Sigmoid colon (tissue), 7 donors: ENCODE results near the gene RARA. TPM values are rescaled to one million over a fixed set of nuclear protein-coding genes. Genes with fewer than 3 reads are reported as not detected.

ENCODE experiments used
- DNase-seq: peaks from one replicate; pipeline ENCODE4 v3.0.0-alpha.2; 2019
- H3K27ac ChIP-seq, 4 donors: fragments of 200-600 bp; sonication (generic); one replicate each; pipeline ENCODE4 v1.5.1; 2016 to 2019; ENCODE audit warnings: mild to moderate bottlenecking in 1 of 4
- H3K27me3 ChIP-seq, 3 donors: fragments of 200-600 bp; sonication (generic); one replicate each; pipeline ENCODE4 v1.5.1; 2019; ENCODE audit warnings: mild to moderate bottlenecking in 1 of 3
- H3K36me3 ChIP-seq, 4 donors: fragments of 200-600 bp; sonication (generic); one replicate each; pipeline ENCODE4 v1.5.1; 2016 to 2019
- H3K4me1 ChIP-seq, 4 donors: fragments of 200-600 bp; sonication (generic); one replicate each; pipeline ENCODE4 v1.5.1; 2017 to 2019
- H3K4me3 ChIP-seq, 4 donors: fragments of 200-600 bp; sonication (generic); one replicate each; pipeline ENCODE4 v1.5.1; 2017 to 2019; ENCODE audit warnings: mild to moderate bottlenecking in 2 of 4, moderate library complexity in 1 of 4
- H3K9me3 ChIP-seq, 4 donors: fragments of 200-600 bp in 3 of 4; sonication (generic) in 3 of 4; one replicate each; pipeline versions ENCODE4 v1.5.1 to v1.6.1; 2013 to 2019
- EP300 ChIP-seq, 4 donors: sonication (generic); formaldehyde crosslinking; IDR thresholded peaks; one replicate each; pipeline ENCODE4 v1.6.1; 2017; ENCODE audit warnings: antibody characterized with exemption in 4 of 4
- POLR2A ChIP-seq, 2 donors: fragments of 450-650 bp; IDR thresholded peaks; one replicate each; pipeline ENCODE4 v1.6.1; 2016; ENCODE audit warnings: antibody characterized with exemption in 2 of 2, mild to moderate bottlenecking in 2 of 2, moderate library complexity in 2 of 2
- POLR2AphosphoS5 ChIP-seq, 4 donors: sonication (generic); formaldehyde crosslinking; IDR thresholded peaks; one replicate each; pipeline ENCODE4 v1.6.1; 2017; ENCODE audit warnings: antibody characterized with exemption in 4 of 4
- WGBS, 2 donors: extraction: QIAGEN DNeasy Blood & Tissue Kit; methylation state at CpG; one replicate each; pipeline ENCODE4 v1.1.7; 2013; 5-methylcytosine and 5-hydroxymethylcytosine counted together
- intact Hi-C: fragments of 100-400 bp; cut with DNase I; formaldehyde crosslinking; loops from one replicate; pipeline ENCODE4 v1.15.1; 2023
- polyA plus RNA-seq, 3 donors: library from polyadenylated mRNA; stranded (reverse); fragments of 200-250 nt; gene quantifications; one replicate each; pipeline ENCODE4 v1.2.3, GENCODE V29; 2013
- total RNA-seq, 4 donors: library from RNA; depleted of rRNA; stranded (reverse); fragments of >200 nt; gene quantifications; one replicate each; pipeline ENCODE4 v1.1.0, GENCODE V29; 2016
- TF ChIP-seq, protein P1 (sequence below), 4 experiments: fragments of 450-650 bp in 3 of 4; fragments of 200-600 bp in 1 of 4; IDR thresholded peaks; one replicate each; pipeline ENCODE4 v1.5.1; 2016 to 2019; ENCODE audit warnings: antibody characterized with exemption in 4 of 4, mild to moderate bottlenecking in 3 of 4, moderate library complexity in 2 of 4
- donor health status: healthy with polysubstance abuse.
- donor health status: Bipolar disorder and iron deficiency.
- donor health status: healthy.

Gene RARA
- total and polyA plus RNA-seq, 7 donors: 15.8 to 29.6 (median 26.4) TPM

DNA sequence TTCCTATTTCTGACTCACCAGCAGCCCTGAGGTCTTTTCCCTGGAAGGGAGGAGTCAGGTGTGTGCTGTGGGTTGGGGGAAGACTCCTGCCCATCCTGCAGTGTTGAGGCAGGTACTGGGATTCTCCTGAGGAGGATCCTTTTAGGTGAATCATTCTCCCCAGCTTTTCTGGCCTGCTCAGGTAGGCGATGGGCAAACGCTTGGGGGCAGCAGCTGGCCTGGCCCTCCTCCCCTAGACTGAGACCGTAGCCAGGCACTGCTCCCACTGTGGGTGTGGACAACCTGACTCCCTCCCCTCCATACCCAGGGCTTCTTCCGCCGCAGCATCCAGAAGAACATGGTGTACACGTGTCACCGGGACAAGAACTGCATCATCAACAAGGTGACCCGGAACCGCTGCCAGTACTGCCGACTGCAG is 40.5 kb downstream of the RARA start:
- WGBS, 2 donors: 80 to 85% methylated on average over 10 of the region's 10 CpGs
- H3K4me1 ChIP-seq: peaks cover 0 to 80% (median 78%) of the 10 kb centered on the region in 4 donors
- TF ChIP-seq EP300 (IDR thresholded peaks at IDR 0.05): no peak
- H3K9me3 ChIP-seq: no peaks in the 10 kb centered on the region
- no peaks in the 10 kb centered on the region for H3K27me3 ChIP-seq
- peak overlapping the region; percentile 94 to 99 (median 96) for H3K27ac ChIP-seq
- peaks cover 8 to 41% (median 19%) of the 10 kb centered on the region in 4 donors for H3K36me3 ChIP-seq
- DNase-seq: no peak
- intact Hi-C loops: no loop called here
- no peak overlapping the region for H3K4me3 ChIP-seq

DNA sequence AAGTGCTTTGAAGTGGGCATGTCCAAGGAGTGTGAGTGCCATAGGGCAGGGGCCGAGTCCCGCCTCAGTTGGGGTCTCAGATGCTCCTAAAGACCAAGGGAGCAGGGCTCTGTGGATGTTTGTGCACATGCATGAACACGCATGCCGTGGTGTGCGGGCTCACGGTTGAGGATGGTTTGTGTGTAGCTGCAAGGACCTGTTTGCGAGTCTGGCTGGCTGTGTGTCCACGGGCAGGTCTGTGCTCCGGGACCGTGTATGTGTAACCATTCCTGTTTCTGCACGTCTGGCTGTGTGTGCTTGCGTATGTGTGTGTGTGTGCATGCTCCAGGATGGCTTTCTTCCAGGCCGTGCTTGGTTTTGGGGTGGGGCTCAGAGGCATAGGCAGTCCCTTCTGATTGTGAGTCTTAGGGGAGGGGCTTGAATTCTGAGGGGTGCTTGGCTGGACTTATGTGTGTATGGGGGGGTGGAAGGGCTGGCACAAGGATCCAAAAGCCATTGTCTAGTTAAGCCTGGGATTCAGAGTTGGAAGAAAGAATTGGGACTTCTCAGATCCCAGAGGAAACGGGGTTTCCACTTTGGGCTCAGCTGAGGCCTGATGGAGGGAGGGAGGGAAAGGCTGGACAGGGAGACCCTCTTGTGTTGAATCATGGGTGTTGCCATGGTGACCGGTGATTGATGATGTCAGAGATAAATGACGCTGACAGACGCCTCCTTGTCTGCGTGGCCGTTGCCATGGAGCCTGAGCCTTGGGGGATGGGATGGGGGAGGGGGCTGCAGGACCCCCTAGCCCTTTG is 41.1 kb downstream of the RARA start:
- intact Hi-C loops: loop anchor here (5.0 kb wide), 1 partner anchor 133 kb away; the partner anchor contains the start of gene WIPF2
- TF ChIP-seq, protein P1, sequence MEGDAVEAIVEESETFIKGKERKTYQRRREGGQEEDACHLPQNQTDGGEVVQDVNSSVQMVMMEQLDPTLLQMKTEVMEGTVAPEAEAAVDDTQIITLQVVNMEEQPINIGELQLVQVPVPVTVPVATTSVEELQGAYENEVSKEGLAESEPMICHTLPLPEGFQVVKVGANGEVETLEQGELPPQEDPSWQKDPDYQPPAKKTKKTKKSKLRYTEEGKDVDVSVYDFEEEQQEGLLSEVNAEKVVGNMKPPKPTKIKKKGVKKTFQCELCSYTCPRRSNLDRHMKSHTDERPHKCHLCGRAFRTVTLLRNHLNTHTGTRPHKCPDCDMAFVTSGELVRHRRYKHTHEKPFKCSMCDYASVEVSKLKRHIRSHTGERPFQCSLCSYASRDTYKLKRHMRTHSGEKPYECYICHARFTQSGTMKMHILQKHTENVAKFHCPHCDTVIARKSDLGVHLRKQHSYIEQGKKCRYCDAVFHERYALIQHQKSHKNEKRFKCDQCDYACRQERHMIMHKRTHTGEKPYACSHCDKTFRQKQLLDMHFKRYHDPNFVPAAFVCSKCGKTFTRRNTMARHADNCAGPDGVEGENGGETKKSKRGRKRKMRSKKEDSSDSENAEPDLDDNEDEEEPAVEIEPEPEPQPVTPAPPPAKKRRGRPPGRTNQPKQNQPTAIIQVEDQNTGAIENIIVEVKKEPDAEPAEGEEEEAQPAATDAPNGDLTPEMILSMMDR (IDR thresholded peaks at IDR 0.05): no peak
- TF ChIP-seq EP300 (IDR thresholded peaks at IDR 0.05): no peak
- no peak for TF ChIP-seq POLR2A (IDR thresholded peaks at IDR 0.05)
- no peak for TF ChIP-seq POLR2AphosphoS5 (IDR thresholded peaks at IDR 0.05)
- Histone ChIP-seq H3K27ac (peak overlapping the region; percentile 94 to 99 (median 96)), H3K36me3 (peaks cover 8 to 42% (median 19%) of the 10 kb centered on the region in 4 donors), H3K27me3 (no peaks in the 10 kb centered on the region), H3K4me3 (no peak overlapping the region), H3K9me3 (no peaks in the 10 kb centered on the region), H3K4me1 (peaks cover 0 to 80% (median 78%) of the 10 kb centered on the region in 4 donors)
- no peak for DNase-seq
- 53 to 68% methylated on average over 19 of the region's 19 CpGs for WGBS, 2 donors

DNA sequence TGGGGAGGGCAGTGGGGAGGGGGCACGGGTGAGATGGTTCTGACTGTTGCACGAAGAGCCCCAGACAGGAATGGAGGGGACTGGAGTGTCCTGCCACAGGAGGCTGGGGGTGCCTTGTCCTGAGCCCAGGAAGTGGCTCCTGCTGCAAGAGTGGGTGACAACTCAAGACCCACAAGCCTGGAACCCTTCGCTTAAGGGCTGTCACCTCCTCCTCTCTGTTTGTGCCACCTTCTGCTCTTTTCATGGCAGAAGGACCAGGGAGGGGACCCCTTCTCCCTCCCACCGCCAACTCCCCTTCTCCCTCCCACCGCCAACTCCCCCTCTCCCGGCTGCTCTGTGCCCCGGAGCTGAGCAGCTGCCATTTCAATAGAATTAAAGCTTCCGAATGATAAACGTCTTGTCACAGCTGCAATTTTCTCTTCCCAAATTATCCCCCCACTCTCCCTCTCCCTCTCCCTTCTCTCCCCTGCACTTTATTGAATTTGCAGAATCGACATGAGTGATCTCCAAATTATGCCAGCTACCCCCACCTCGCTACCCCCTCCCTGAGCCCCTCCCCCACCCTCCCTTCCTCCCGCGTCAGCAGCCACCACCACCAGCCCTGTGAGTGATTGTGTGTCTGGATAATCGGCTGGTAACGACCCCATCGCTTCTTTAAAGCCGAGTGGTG is 41.8 kb downstream of the RARA start:
- intact Hi-C loops: loop anchor here (5.0 kb wide), 1 partner anchor 134 kb away; the partner anchor contains the start of gene WIPF2
- no peaks in the 10 kb centered on the region for H3K27me3 ChIP-seq

DNA sequence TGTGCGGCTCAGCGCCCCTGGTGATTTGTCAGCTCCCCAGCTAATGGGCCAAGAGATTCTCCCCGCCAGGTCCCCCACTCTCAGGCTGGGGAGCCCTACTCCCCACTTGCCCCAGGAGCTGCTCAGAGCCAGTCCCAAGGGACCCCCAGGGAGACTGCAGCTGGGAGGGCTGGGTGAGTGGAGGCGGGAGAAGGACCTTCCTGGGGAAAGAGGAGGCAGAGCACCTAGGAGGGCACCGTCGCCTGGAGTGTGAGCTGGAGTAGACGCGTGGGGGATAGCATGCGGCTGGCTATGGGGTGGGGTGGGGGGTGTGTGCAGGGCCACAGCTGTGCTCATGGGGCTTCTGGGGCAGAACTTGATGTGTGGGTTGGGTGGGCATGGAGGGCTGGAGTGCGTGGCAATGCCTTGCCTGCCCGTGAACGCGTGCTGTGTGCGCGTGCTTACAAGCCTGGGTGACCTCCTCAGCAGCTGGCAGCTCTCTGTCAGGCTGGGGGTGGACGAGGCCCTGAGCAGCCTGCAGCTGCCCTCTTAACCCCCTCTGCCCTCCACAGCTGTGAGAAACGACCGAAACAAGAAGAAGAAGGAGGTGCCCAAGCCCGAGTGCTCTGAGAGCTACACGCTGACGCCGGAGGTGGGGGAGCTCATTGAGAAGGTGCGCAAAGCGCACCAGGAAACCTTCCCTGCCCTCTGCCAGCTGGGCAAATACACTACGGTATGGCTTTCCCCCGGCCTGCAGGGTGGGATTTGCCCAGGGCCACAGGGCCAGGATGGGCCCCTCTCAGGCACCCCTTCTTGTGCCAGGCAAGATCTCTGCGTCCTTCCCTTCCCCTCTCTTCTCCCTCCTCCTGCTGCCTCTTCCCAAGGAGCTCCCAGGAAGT is 42.6 kb downstream of the RARA start:
- Histone ChIP-seq H3K27ac (peak overlapping the region; percentile 3 to 96 (median 10)), H3K27me3 (no peaks in the 10 kb centered on the region), H3K4me1 (peaks cover 0 to 80% (median 77%) of the 10 kb centered on the region in 4 donors), H3K9me3 (no peaks in the 10 kb centered on the region), H3K4me3 (no peak overlapping the region), H3K36me3 (peaks cover 8 to 56% (median 24%) of the 10 kb centered on the region in 4 donors)
- intact Hi-C loops: loop anchor here (5.0 kb wide), 1 partner anchor 134 kb away; the partner anchor contains the start of gene WIPF2
- no peak for DNase-seq
- no peak for TF ChIP-seq EP300 (IDR thresholded peaks at IDR 0.05)
- TF ChIP-seq POLR2AphosphoS5 (IDR thresholded peaks at IDR 0.05): no peak
- TF ChIP-seq, protein P1 (IDR thresholded peaks at IDR 0.05): no peak
- no peak for TF ChIP-seq POLR2A (IDR thresholded peaks at IDR 0.05)
- WGBS, 2 donors: 75 to 83% methylated on average over 27 of the region's 27 CpGs

More for the DNA sequence above, 41.8 kb downstream of the RARA start:
- H3K36me3 ChIP-seq: peaks cover 8 to 49% (median 21%) of the 10 kb centered on the region in 4 donors
- 79% methylated on average over 17 of the region's 17 CpGs for WGBS, 2 donors
- peaks cover 0 to 80% (median 78%) of the 10 kb centered on the region in 4 donors for H3K4me1 ChIP-seq
- no peak overlapping the region for H3K4me3 ChIP-seq
- H3K9me3 ChIP-seq: no peaks in the 10 kb centered on the region
- H3K27ac ChIP-seq: peak overlapping the region; percentile 27 to 99 (median 95)
- no peak for TF ChIP-seq EP300 (IDR thresholded peaks at IDR 0.05)
- no peak for TF ChIP-seq POLR2A (IDR thresholded peaks at IDR 0.05)
- TF ChIP-seq, protein P1 (IDR thresholded peaks at IDR 0.05): no peak
- TF ChIP-seq POLR2AphosphoS5 (IDR thresholded peaks at IDR 0.05): no peak
- no peak for DNase-seq
